Inferior parietal cortex (tissue), 1 donor: Measurements from ENCODE around the gene ALS2.
"Not testable (repeated sequence)": the region's sequence is repeated elsewhere in the genome, so short reads cannot be mapped to it uniquely, and the experiment has no call there.

ENCODE experiments used
- DNase-seq: peaks from one replicate; pipeline ENCODE4 v3.0.0-alpha.2; 2016; ENCODE audit errors: extremely low spot score

ALS2 gene

GRCh38 chr2:201794294-201794693, 13.6 kb upstream of the ALS2 start:
- DNase-seq: no peak

DNA sequence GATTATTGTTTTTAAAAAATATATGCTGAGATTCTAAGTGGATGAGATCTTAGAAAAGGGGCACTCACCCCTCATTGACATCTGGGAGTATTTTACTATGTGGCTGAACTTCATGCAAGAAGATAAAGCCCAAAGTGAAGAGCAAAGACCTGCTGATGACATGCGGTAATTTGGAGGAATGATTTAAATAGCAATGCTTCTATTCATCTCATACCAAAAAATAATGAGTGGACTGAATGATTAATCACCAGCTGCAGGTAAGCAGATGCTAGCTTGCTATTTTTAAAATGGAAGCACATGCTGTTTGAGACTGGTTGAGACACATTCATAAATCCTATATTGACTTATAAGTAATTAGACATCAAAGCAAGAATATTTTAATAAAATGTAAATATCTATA, 12.9 kb upstream of the ALS2 start:
- no peak for DNase-seq

GRCh38 chr2:201790989-201791388, 10.3 kb upstream of the ALS2 start:
- no peak for DNase-seq

GRCh38 chr2:201790291-201790690, 9.6 kb upstream of the ALS2 start:
- DNase-seq: no peak

- DNase-seq: no peak
These were observed 8.7 kb upstream of the ALS2 start for GRCh38 chr2:201789395-201789794.

DNA sequence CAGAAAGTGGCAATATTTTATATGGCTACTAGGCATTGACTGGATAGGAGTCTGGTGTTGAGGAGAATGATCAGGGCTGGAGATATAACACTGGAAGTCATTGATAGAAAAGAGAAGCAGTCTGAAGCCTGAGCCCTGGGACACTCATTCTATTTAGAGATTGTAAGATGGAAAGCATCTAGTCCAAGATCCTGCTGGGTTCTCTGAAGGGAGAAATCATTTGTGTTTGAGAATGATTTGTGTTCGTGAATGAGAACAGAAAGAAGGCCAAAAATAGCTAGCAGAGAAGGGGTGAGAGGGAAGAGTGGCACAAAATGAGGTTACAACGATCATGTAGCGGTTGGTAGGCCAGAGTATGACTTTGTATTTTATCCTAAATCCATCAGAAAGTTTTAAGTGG, 7.6 kb upstream of the ALS2 start:
- no peak for DNase-seq

GRCh38 chr2:201786471-201786870, 5.7 kb upstream of the ALS2 start:
- DNase-seq: no peak

DNA sequence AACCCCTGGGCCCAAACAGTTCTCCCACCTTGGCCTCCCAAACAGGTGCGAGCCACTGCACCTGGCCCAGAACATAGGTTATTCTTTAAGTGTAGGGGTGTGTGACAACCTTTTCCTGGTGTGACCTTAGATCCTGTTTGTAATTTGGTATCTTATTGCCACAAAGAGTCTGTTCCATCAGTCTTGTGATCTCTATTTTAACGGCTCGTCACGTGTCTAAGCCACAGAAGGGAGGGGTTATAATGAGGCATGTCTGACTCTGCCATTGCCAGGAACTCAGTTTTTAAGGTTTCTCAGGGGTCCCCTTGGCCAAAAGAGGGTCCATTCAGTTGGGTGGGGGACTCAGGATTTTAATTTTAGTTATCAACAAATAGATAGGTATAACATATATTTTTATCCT, 4.4 kb upstream of the ALS2 start:
- DNase-seq: no peak

DNA sequence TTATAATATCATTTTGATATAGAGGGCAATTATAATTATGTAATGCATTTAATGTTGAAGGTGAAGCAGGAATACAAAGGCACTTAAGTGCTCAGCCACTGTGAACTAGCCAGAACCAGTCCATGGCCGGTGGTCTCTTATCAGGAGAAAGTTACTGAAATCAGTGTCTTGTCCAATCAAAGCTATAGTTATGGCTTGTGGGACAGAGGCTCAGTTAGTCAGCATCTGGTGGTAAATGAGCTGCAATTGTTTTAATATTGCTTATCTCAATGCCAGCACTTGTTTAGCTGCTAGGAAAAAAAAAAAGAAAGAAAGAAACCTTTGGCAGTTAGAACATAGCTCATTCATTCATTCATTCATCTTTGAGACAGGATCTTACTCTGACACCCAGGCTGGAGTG, 3.8 kb upstream of the ALS2 start:
- DNase-seq: no peak

DNA sequence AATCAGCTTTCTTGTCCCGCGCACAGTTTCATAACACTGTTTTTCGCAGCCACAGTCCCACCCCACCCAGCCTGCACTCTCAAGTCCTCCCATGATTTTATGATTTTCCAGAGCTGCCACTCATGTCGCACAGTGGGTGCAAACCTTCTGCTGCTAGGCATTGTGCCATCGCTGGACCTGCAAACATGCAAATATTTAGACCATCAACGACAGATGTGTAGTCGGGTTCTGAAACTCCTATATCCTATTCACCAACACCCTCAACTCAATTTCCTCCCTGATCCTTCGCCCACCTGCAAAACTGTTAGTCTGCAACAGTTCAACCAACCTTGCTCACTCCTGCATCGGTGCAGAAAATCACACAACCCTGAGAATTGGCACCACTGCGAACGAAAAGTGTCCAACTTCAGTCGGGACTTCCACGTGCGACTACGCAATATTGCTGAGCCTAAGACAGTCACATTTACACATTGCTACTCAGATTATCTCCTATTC, 871 bp upstream of the ALS2 start:
- no peak for DNase-seq

DNA sequence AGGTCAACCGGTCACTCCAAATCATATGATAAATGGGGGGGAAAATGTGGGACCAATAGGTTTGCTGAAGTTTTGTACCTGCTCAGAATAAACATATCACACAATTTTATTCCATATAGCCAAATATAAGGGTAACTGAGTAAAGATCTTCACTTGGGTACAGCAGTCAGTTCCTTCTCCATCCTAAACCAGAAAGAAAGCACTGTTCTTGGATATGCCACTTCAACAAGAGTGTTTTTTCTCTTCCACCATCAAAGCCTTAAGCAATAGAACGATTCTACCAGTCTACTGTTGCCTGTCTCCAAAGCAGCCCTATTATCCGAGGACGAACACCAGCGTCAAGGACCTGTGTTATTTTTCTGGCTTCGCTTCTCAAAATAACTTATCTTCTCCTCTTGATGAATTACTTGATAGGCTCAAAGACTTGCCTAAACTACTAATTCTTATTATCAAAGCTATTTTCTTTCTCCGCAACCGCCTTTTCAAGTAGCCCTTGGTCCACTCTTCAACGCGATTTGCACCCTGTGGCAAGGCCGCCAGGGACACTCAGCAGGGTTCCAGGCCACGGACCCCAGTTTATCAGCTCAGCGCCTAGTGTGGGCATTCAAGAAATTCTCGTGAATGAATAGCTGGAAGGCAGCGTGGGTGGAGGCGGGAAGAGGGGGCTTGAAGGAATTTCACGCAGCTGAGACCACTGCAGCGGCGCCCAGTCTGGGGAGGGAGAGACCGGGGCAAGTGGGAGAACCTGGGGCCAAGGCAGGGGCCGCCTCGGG, 646 bp downstream of the ALS2 start:
- no peak for DNase-seq

DNA sequence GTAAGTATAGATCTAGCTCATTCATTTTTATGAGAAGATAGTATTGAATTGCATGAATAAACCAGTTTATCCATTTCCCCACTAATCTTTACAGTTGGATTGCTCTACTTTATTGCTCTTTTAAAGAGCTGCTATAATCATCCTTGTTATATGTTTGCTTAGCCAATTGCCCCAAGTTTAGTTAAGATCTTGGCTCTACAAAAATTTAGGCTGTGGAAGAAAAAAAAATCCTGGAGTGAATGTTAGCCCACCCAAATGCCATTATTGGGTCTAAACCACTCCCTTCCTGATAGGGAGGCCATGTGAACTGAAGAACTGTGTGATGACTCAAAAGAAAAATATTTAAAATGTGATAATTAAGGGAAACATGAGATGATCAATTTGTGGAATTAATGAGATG, 2.9 kb downstream of the ALS2 start:
- no peak for DNase-seq

GRCh38 chr2:201777043-201777442, 3.7 kb downstream of the ALS2 start:
- no peak for DNase-seq

GRCh38 chr2:201775326-201775725, 5.4 kb downstream of the ALS2 start:
- no peak for DNase-seq

- DNase-seq: no peak
These were observed 6.2 kb downstream of the ALS2 start for GRCh38 chr2:201774546-201774945.

DNA sequence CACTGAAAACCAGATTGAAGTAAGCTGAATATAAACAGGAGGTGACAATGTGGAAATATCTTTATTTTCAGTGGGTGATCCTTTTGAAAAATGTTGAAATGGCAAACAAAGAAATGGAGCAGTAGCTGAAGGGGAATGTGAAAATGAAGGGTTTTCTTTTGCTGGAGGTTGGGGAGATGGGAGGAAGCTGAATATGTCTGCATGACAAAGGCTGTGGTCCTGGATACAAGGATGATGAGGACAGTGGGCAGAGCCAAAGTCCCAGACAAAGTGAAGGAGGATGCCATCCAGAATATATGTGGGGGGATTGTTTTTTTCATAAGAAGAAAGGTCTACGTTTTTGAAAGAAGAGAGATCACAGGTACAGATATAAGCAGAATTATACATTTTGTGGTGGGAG, 6.7 kb downstream of the ALS2 start:
- DNase-seq: no peak

DNA sequence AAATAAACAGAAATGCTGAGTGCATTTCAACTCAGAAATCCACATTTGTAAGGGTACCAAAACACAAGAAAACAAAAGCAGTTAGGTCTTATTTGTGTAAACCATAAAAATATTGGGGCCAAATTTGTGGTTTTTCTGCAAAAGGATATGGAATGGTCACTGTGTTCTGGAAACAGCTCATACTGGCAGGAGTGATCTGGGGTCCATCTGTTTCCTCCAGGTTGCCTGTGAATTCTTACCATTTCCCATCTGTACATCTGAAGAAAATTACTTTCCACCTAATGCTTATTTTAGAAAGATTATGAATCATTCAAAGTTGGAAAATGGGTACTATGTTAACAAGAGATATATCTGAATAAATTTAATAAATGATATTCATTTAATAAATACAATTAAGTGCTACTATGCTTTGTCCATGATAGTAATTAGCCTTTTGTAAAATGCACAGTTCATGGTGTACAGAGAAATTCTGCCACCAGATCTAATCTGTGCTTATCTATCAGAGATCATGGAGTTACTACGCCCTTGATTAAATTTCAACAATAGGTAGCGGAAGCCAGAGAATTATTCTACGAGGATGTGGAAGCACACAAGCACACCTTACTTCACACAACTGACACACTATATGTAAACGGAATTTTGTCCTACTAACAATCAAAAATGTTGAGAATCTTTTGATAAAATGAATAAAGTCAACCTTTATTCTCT, 10.9 kb downstream of the ALS2 start:
- DNase-seq: no peak

GRCh38 chr2:201768918-201769317, 11.8 kb downstream of the ALS2 start:
- DNase-seq: no peak

DNA sequence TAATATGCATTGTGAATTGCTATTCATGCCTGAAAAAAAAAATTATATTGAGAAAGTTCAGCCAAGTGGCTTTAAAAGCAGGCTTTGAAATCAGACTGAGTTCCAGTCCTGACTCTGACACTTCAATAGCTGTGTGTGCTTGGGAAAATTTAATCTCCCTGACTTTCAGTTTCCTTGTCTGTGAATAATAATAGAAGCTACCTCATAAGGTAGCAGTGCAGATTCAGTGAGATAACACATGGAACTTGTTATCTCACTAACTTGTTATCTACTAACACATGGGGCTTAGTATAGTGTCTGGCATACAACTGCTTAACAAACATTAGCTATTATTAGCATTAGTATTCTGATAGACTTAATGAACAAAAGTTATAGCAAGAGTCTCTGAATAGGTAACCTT, 14.9 kb downstream of the ALS2 start:
- no peak for DNase-seq

- DNase-seq: not testable (repeated sequence)
These were observed 16.3 kb downstream of the ALS2 start for GRCh38 chr2:201764469-201764868.

- DNase-seq: no peak
These were observed 19.6 kb downstream of the ALS2 start for GRCh38 chr2:201761101-201761500.

DNA sequence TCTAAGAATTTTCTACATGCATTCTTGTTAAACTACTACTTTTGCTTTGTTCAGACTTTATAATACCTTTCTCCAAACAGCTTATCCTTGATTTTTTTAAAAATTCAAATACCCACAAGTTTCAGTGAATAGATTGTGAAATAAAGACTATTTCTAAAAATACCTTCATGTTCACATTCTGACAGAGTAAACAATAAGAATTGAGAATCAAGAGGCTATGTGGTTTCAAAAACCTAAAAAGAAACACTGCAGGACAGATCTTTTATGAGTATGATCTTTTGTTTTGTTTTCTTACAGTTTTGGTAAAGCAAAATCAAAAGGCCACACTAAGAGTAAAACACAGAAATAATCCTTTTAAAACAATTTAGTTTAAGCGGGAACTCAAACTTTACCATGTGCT, 21.2 kb downstream of the ALS2 start:
- DNase-seq: no peak

DNA sequence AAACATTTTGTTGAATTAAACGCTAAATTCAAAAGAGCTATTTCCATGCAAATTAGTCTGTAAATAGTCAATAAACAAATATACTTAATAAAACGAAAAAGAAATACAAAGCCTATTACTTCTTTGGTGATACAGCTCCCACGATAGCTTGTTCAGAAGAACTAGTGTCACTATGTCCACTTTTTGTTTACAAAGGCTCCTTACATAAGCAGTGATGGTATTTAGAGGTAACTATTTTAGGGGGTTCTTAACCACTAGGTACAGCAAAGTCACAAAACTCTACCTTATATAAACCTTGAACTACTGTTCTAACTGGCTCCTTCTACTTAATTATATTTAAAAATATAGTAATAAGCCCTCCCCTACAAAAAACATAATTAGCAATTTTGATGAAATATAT, 21.9 kb downstream of the ALS2 start:
- DNase-seq: no peak
